ENCODE data around the gene DKKL1. TPM values are rescaled to one million over a fixed set of nuclear protein-coding genes. Genes with fewer than 3 reads are reported as not detected.

Gene DKKL1
- total and polyA plus RNA-seq, 7 experiments from 2014 or later = not detected

DNA sequence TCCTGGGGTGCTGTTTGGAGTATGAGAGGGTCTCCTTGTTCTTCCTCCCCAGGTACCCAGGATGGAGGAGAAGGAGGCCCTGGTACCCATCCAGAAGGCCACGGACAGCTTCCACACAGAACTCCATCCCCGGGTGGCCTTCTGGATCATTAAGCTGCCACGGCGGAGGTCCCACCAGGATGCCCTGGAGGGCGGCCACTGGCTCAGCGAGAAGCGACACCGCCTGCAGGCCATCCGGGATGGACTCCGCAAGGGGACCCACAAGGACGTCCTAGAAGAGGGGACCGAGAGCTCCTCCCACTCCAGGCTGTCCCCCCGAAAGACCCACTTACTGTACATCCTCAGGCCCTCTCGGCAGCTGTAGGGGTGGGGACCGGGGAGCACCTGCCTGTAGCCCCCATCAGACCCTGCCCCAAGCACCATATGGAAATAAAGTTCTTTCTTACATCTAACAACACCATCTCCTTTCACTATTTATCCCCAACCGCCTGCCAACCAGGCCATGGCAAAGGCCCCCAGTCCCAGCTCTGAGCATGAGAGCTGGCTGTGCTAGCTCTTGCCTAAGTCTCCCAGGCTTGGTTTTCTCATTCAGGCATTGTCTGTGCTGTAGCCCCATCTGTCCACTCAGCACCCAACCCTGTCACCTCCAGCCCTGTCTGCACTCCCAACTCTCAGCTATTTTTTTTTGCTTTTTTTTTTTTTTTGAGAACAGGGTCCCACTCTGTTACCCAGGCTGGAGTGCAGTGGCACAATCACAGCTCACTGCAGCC, 11.2 kb downstream of the DKKL1 start:
- Histone ChIP-seq H3K27me3 (ENCODE audit: control insufficient read depth in 2 of 2, insufficient read depth in 2 of 2, low read length in 2 of 2) (no peaks in the 10 kb centered on the region), H3K27ac (ENCODE audit: low read depth, low read length) (no peak overlapping the region), H3K4me3 (ENCODE audit: low read length) (no peak overlapping the region), H3K9me3 (ENCODE audit: control insufficient read depth in 2 of 3, low read length in 3 of 3) (no peaks in the 10 kb centered on the region), H3K4me1 (ENCODE audit: control insufficient read depth in 2 of 2, insufficient read depth in 2 of 2, low read length in 2 of 2) (no peaks in the 10 kb centered on the region), H3K36me3 (ENCODE audit: control insufficient read depth in 2 of 3, insufficient read depth in 3 of 3, low read length in 3 of 3) (no peaks in the 10 kb centered on the region)
- Mint-ChIP-seq H3K4me3 (no peak overlapping the region), H3K36me3 (peaks cover 0 to 2% (median 0%) of the 10 kb centered on the region in 5 donors), H3K4me1 (no peaks in the 10 kb centered on the region), H3K9me3 (peaks cover 0 to 12% (median 0%) of the 10 kb centered on the region in 11 donors), H3K27ac (no peak overlapping the region), H3K27me3 (peaks cover 5 to 13% (median 6%) of the 10 kb centered on the region in 5 donors)
- intact Hi-C loops (cut with micrococcal nuclease) = no loop called here
- DNase-seq = no peak
- ATAC-seq = no peak
- ChIA-PET CTCF (interaction anchor here (0.8 kb wide), 1 partner anchor 148 kb away, joined by 3 read pairs; no protein-coding TSS in a partner anchor), POLR2A (interaction anchor here (0.5 to 0.6 kb wide), 2 partner anchors 73 to 162 kb away, joined by 3 to 4 read pairs; no protein-coding TSS in a partner anchor)

DNA sequence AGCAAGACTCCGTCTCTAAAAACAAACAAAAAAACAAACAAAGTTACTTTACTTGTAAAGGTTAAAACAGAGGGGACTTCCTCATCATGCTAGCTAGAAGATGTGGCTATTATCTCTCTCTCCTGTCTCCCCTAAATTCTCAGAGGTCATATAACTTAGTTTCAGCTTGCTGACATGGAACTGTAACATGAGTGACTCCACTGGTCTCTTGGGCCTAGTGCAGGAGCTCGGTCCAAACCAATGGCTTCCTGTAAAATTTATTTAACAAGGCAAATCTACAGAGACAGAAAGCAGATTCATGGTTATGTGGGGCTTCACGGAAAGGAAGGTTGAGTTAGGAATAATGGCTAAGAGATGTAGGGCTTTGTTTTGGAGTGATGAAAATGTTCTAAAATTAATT, 14.8 kb downstream of the DKKL1 start:
- intact Hi-C loops (cut with micrococcal nuclease) = no loop called here
- POLR2A ChIA-PET = interaction anchor here (0.8 kb wide), 1 partner anchor 302 kb away, joined by 3 read pairs; no protein-coding TSS in a partner anchor
- Histone ChIP-seq H3K27me3 (ENCODE audit: control insufficient read depth in 2 of 2, insufficient read depth in 2 of 2, low read length in 2 of 2) (no peaks in the 10 kb centered on the region), H3K9me3 (ENCODE audit: control insufficient read depth in 2 of 3, low read length in 3 of 3) (peaks cover 0 to 4% (median 0%) of the 10 kb centered on the region in 3 experiments), H3K36me3 (ENCODE audit: control insufficient read depth in 2 of 3, insufficient read depth in 3 of 3, low read length in 3 of 3) (no peaks in the 10 kb centered on the region), H3K4me1 (ENCODE audit: control insufficient read depth in 2 of 2, insufficient read depth in 2 of 2, low read length in 2 of 2) (no peaks in the 10 kb centered on the region), H3K4me3 (ENCODE audit: low read length) (no peak overlapping the region), H3K27ac (ENCODE audit: low read depth, low read length) (no peak overlapping the region)
- Mint-ChIP-seq H3K4me3 (no peak overlapping the region), H3K27ac (no peak overlapping the region), H3K27me3 (peaks cover 10 to 17% (median 10%) of the 10 kb centered on the region in 5 donors), H3K9me3 (peaks cover 0 to 13% (median 5%) of the 10 kb centered on the region in 11 donors), H3K36me3 (peaks cover 0 to 8% (median 4%) of the 10 kb centered on the region in 5 donors), H3K4me1 (no peaks in the 10 kb centered on the region)
- ATAC-seq (no peak), DNase-seq (no peak)
- CTCF ChIA-PET = no interaction called here

DNA sequence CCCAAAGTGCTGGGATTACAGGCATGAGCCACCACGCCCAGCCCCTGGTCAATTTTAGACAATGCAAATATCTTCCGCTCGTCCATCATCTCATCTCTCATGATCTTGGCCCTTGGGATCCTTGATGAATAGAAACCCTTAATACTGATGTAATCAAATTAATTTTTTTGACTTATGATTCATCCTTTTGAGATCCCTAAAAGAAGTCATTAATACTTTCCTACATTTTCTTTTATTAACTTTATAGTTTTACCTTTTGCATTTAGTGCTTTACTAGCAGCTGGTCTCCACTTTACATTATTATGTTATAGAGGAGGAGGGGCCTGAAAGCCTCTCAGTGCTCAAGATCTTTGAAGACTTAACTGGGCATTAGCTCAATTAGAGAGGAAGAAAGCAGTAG, 16.7 kb downstream of the DKKL1 start:
- POLR2A ChIA-PET = no interaction called here

DNA sequence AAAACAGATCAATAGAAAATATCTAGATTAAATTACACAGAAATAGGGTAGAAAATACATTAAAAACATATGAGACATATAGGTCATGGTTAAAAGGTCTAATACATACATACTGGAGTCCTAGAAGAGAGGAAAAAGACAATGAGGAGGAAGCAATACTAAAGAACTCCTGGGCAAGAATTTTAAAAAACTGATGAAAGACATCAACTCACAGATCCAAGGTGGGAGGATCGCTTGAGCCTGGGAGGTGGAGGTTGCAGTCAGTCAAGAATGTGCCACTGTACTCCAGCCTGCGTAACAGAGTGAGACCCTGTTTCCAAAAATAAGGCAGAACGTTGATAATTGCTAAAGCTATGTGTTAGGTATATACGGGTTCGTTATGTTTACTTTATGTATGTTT, 19.0 kb downstream of the DKKL1 start:
- DNase-seq (no peak), ATAC-seq (no peak)
- intact Hi-C loops (cut with micrococcal nuclease) = no loop called here
- ChIA-PET POLR2A (interaction anchor here (1.4 kb wide), 1 partner anchor 15 kb away, joined by 4 read pairs; no protein-coding TSS in a partner anchor), CTCF (no interaction called here)
- Histone ChIP-seq H3K36me3 (ENCODE audit: control insufficient read depth in 2 of 3, insufficient read depth in 3 of 3, low read length in 3 of 3) (no peaks in the 10 kb centered on the region), H3K4me3 (ENCODE audit: low read length) (no peak overlapping the region), H3K27me3 (ENCODE audit: control insufficient read depth in 2 of 2, insufficient read depth in 2 of 2, low read length in 2 of 2) (no peaks in the 10 kb centered on the region), H3K4me1 (ENCODE audit: control insufficient read depth in 2 of 2, insufficient read depth in 2 of 2, low read length in 2 of 2) (no peaks in the 10 kb centered on the region), H3K27ac (ENCODE audit: low read depth, low read length) (no peak overlapping the region), H3K9me3 (ENCODE audit: control insufficient read depth in 2 of 3, low read length in 3 of 3) (peaks cover 0 to 4% (median 0%) of the 10 kb centered on the region in 3 experiments)
- H3K27ac Mint-ChIP-seq = no peak overlapping the region
- peaks cover 0 to 13% (median 6%) of the 10 kb centered on the region in 11 donors for H3K9me3 Mint-ChIP-seq
- H3K27me3 Mint-ChIP-seq = peaks cover 5 to 10% (median 8%) of the 10 kb centered on the region in 5 donors
- no peak overlapping the region for H3K4me3 Mint-ChIP-seq
- peaks cover 0 to 6% (median 0%) of the 10 kb centered on the region in 7 donors for H3K4me1 Mint-ChIP-seq
- peaks cover 0 to 8% (median 4%) of the 10 kb centered on the region in 5 donors for H3K36me3 Mint-ChIP-seq

More for the DNA sequence above, 16.7 kb downstream of the DKKL1 start:
- no peaks in the 10 kb centered on the region for H3K4me1 Mint-ChIP-seq
- H3K9me3 ChIP-seq (ENCODE audit: control insufficient read depth in 2 of 3, low read length in 3 of 3) = peaks cover 0 to 4% (median 0%) of the 10 kb centered on the region in 3 experiments
- CTCF ChIA-PET = interaction anchor here (2.0 kb wide), 1 partner anchor 10 kb away, joined by 8 read pairs; no protein-coding TSS in a partner anchor
- H3K36me3 ChIP-seq (ENCODE audit: control insufficient read depth in 2 of 3, insufficient read depth in 3 of 3, low read length in 3 of 3) = no peaks in the 10 kb centered on the region
- DNase-seq = no peak
- H3K9me3 Mint-ChIP-seq = peaks cover 0 to 13% (median 6%) of the 10 kb centered on the region in 11 donors
- H3K27me3 Mint-ChIP-seq = peaks cover 5 to 17% (median 10%) of the 10 kb centered on the region in 5 donors
- H3K27ac ChIP-seq (ENCODE audit: low read depth, low read length) = no peak overlapping the region
- peaks cover 0 to 8% (median 4%) of the 10 kb centered on the region in 5 donors for H3K36me3 Mint-ChIP-seq
- H3K4me3 Mint-ChIP-seq = no peak overlapping the region
- no peaks in the 10 kb centered on the region for H3K27me3 ChIP-seq (ENCODE audit: control insufficient read depth in 2 of 2, insufficient read depth in 2 of 2, low read length in 2 of 2)
- H3K27ac Mint-ChIP-seq = no peak overlapping the region
- H3K4me1 ChIP-seq (ENCODE audit: control insufficient read depth in 2 of 2, insufficient read depth in 2 of 2, low read length in 2 of 2) = no peaks in the 10 kb centered on the region
- H3K4me3 ChIP-seq (ENCODE audit: low read length) = no peak overlapping the region
- intact Hi-C loops (cut with micrococcal nuclease) = no loop called here
- ATAC-seq = no peak

DNA sequence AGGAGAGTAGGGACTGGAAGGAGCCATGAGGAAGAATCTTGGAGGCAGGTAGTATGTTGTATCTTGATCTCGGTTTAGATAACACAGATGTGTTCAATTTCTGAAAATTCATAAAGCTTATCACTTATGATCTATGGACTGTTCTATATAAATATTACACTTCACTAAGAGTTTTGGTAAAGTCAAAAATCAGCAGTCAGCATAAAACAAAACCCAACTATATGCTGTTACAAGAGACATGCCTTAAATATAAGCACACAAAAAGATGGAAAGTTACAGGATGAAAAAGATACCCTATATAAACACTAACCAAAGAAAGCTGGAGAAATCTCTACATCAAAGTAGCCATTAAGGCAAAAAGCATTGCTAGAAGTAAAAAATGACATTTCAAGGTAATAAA, 19.9 kb downstream of the DKKL1 start:
- Histone ChIP-seq H3K27me3 (ENCODE audit: control insufficient read depth in 2 of 2, insufficient read depth in 2 of 2, low read length in 2 of 2) (no peaks in the 10 kb centered on the region), H3K36me3 (ENCODE audit: control insufficient read depth in 2 of 3, insufficient read depth in 3 of 3, low read length in 3 of 3) (no peaks in the 10 kb centered on the region), H3K9me3 (ENCODE audit: control insufficient read depth in 2 of 3, low read length in 3 of 3) (peaks cover 0 to 4% (median 0%) of the 10 kb centered on the region in 3 experiments), H3K27ac (ENCODE audit: low read depth, low read length) (no peak overlapping the region), H3K4me3 (ENCODE audit: low read length) (no peak overlapping the region), H3K4me1 (ENCODE audit: control insufficient read depth in 2 of 2, insufficient read depth in 2 of 2, low read length in 2 of 2) (peaks cover 0 to 5% of the 10 kb centered on the region in 2 donors)
- H3K27me3 Mint-ChIP-seq = peaks cover 5 to 10% (median 5%) of the 10 kb centered on the region in 5 donors
- H3K4me1 Mint-ChIP-seq = peaks cover 0 to 13% (median 4%) of the 10 kb centered on the region in 7 donors
- ATAC-seq (no peak), DNase-seq (no peak)
- no peak overlapping the region for H3K27ac Mint-ChIP-seq
- no peak overlapping the region for H3K4me3 Mint-ChIP-seq
- peaks cover 0 to 8% (median 4%) of the 10 kb centered on the region in 5 donors for H3K36me3 Mint-ChIP-seq
- ChIA-PET CTCF (no interaction called here), POLR2A (interaction anchor here (0.6 kb wide), 2 partner anchors 73 to 632 kb away, joined by 4 to 5 read pairs; no protein-coding TSS in a partner anchor)
- peaks cover 0 to 13% (median 6%) of the 10 kb centered on the region in 11 donors for H3K9me3 Mint-ChIP-seq
- intact Hi-C loops (cut with micrococcal nuclease) = no loop called here

DNA sequence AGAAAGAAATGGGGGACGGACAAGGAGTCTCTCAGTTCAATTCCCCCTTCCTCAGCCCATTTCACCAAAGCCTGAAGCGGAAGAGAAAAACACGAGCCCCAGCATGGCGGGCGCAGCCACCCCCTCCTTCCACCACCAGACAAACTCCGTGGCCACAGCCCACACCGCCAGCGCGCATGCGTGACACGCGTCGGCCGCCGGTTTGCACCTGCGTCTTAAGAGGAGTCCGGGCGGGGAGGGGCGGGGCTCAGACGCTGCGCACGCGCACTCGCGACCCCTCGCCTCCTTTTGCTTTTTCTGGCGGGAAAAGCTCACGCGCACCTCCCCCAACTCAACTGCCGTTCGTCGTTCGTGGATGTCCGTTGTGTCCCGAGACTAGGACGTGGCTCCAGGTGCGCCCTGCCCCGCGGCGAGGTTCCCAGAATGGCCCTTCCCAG, 24.3 kb downstream of the DKKL1 start, which contains the start of gene KASH5:
TSS of gene KASH5 (plus strand) at position 314 of the 437 bp plus-strand sequence. CDS start 2,635 bp downstream, outside the sequence.
- DNase-seq (peak; percentile 54 to 92 (median 83)), ATAC-seq (peak; percentile 71)
- peak within 1 kb of the TSS; percentile 56 to 87 (median 74) for H3K27ac Mint-ChIP-seq
- H3K36me3 Mint-ChIP-seq = no peaks in the 10 kb centered on the region
- Histone ChIP-seq H3K27ac (ENCODE audit: low read depth, low read length) (no peak within 1 kb of the TSS), H3K36me3 (ENCODE audit: control insufficient read depth in 2 of 3, insufficient read depth in 3 of 3, low read length in 3 of 3) (no peaks in the 10 kb centered on the region), H3K9me3 (ENCODE audit: control insufficient read depth in 2 of 3, low read length in 3 of 3) (no peaks in the 10 kb centered on the region), H3K4me1 (ENCODE audit: control insufficient read depth in 2 of 2, insufficient read depth in 2 of 2, low read length in 2 of 2) (peaks cover 7 to 13% of the 10 kb centered on the region in 2 donors), H3K27me3 (ENCODE audit: control insufficient read depth in 2 of 2, insufficient read depth in 2 of 2, low read length in 2 of 2) (no peaks in the 10 kb centered on the region), H3K4me3 (ENCODE audit: low read length) (no peak within 1 kb of the TSS)
- peak within 1 kb of the TSS; percentile 47 to 73 (median 66) for H3K4me3 Mint-ChIP-seq
- ChIA-PET CTCF (no interaction called here), POLR2A (interaction anchor here (0.6 kb wide), 2 partner anchors 38 to 112 kb away, joined by 3 read pairs; no protein-coding TSS in a partner anchor)
- peaks cover 6 to 26% (median 10%) of the 10 kb centered on the region in 7 donors for H3K4me1 Mint-ChIP-seq
- H3K9me3 Mint-ChIP-seq = peaks cover 0 to 7% (median 0%) of the 10 kb centered on the region in 11 donors
- intact Hi-C loops (cut with micrococcal nuclease) = loop anchor here in 1 of 2 donors (1.0 to 2.0 kb wide), 2 partner anchors 53 to 289 kb away; partner anchors contain the start of genes CD37 and PRMT1
- peaks cover 0 to 15% (median 4%) of the 10 kb centered on the region in 5 donors for H3K27me3 Mint-ChIP-seq
